Measurements from ENCODE around the gene CHRNB2.

DNA sequence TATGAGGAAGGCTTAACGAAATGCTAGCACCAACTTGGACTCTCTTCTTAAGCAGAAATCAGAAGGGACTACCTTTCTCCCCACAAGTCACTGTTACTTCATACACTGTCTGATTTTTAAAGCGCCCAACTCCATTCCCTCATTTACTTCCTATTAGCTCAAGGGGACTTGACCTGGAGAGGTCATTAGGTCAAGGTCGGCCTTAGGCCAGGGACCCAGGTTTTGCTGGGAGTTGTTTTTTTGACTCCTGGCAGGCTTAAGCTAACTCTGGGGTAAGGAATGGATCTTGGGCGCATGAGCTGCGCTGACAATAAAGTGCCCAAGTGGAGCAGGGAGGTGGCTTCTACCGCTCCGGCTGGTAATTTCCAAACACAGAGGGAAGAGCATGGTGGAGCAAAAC lies 23.6 kb downstream of the CHRNB2 start:
- TF ChIP-seq, protein P1, sequence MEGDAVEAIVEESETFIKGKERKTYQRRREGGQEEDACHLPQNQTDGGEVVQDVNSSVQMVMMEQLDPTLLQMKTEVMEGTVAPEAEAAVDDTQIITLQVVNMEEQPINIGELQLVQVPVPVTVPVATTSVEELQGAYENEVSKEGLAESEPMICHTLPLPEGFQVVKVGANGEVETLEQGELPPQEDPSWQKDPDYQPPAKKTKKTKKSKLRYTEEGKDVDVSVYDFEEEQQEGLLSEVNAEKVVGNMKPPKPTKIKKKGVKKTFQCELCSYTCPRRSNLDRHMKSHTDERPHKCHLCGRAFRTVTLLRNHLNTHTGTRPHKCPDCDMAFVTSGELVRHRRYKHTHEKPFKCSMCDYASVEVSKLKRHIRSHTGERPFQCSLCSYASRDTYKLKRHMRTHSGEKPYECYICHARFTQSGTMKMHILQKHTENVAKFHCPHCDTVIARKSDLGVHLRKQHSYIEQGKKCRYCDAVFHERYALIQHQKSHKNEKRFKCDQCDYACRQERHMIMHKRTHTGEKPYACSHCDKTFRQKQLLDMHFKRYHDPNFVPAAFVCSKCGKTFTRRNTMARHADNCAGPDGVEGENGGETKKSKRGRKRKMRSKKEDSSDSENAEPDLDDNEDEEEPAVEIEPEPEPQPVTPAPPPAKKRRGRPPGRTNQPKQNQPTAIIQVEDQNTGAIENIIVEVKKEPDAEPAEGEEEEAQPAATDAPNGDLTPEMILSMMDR (IDR thresholded peaks at IDR 0.05): no peak
- no peak for TF ChIP-seq POLR2A (IDR thresholded peaks at IDR 0.05)
